ENCODE results near the gene USP33. TPM values are rescaled to one million over a fixed set of nuclear protein-coding genes. Genes with fewer than 3 reads are reported as not detected.

The USP33 gene
- polyA plus RNA-seq, 3 donors: 33.5 to 43.8 (median 34.9) TPM

- no peaks in the 10 kb centered on the region for H3K27me3 ChIP-seq (ENCODE audit: control insufficient read depth in 2 of 2, insufficient read depth in 2 of 2, low read length in 2 of 2)
- Mint-ChIP-seq H3K27me3 (ENCODE audit: low read depth in 3 of 3) (peaks cover 0 to 1% (median 0%) of the 10 kb centered on the region in 3 donors), H3K27ac (peak within 1 kb of the TSS; percentile 64 to 95 (median 89)), H3K9me3 (peaks cover 0 to 5% (median 3%) of the 10 kb centered on the region in 7 donors), H3K36me3 (peaks cover 11 to 13% of the 10 kb centered on the region in 2 donors), H3K4me1 (peaks cover 26% of the 10 kb centered on the region), H3K4me3 (peak within 1 kb of the TSS; percentile 91 to 98)
- H3K9ac ChIP-seq (ENCODE audit: insufficient read depth, low read length, poor library complexity, severe bottlenecking): peak within 1 kb of the TSS; percentile 79
- H3K9me3 ChIP-seq (replicated peaks in 1 of 2; ENCODE audit: control insufficient read depth in 1 of 2, insufficient read depth in 1 of 2, low read length in 2 of 2): peaks cover 0 to 3% of the 10 kb centered on the region in 2 donors
- under 1% methylated on average over 40 of the region's 40 CpGs for WGBS (ENCODE audit: insufficient coverage)
- peaks cover 7 to 14% of the 10 kb centered on the region in 2 donors for H3K36me3 ChIP-seq (replicated peaks in 1 of 2; ENCODE audit: control insufficient read depth in 1 of 2, insufficient read depth in 2 of 2, low read length in 2 of 2)
- peak within 1 kb of the TSS; percentile 43 to 78 for H3K27ac ChIP-seq (ENCODE audit: low read depth in 1 of 2, low read length in 2 of 2)
- H3K4me1 ChIP-seq (ENCODE audit: control insufficient read depth in 1 of 2, insufficient read depth in 2 of 2, low read length in 2 of 2): peaks cover 8 to 17% of the 10 kb centered on the region in 2 donors
- intact Hi-C loops (cut with micrococcal nuclease): no loop called here
- peaks cover 46% of the 10 kb centered on the region for H3K79me2 ChIP-seq (ENCODE audit: insufficient read depth, low read length)
- peak within 1 kb of the TSS; percentile 82 for H3K4me2 ChIP-seq (replicated peaks; ENCODE audit: extremely low read depth, low read length, poor library complexity, severe bottlenecking)
- peak within 1 kb of the TSS; percentile 83 to 91 (median 87) for H3K4me3 ChIP-seq (replicated peaks in 1 of 3; ENCODE audit: low read depth in 2 of 3, low read length in 3 of 3)
- peak; percentile 81 to 87 (median 86) for DNase-seq
- peak within 1 kb of the TSS; percentile 93 for H2AFZ ChIP-seq (ENCODE audit: insufficient read depth, low read depth, low read length, poor library complexity, severe bottlenecking)
- peaks cover 3% of the 10 kb centered on the region for H4K20me1 ChIP-seq (ENCODE audit: insufficient read depth, low read length)
- TF ChIP-seq CTCF (IDR thresholded peaks at IDR 0.05): no peak
Observed at GRCh38 chr1:77779529-77780281, 20.1 kb upstream of the USP33 start, which contains the start of gene MIGA1. MIGA1 (plus strand) TSS chr1:77779649; CDS start chr1:77783253, 3,604 bp downstream.

GRCh38 chr1:77776007-77776700, 16.5 kb upstream of the USP33 start:
- no peaks in the 10 kb centered on the region for H3K36me3 Mint-ChIP-seq
- TF ChIP-seq CTCF (IDR thresholded peaks at IDR 0.05): no peak
- no peak overlapping the region for H2AFZ ChIP-seq (ENCODE audit: insufficient read depth, low read depth, low read length, poor library complexity, severe bottlenecking)
- intact Hi-C loops (cut with micrococcal nuclease): no loop called here
- no peaks in the 10 kb centered on the region for H3K27me3 ChIP-seq (ENCODE audit: control insufficient read depth in 2 of 2, insufficient read depth in 2 of 2, low read length in 2 of 2)
- 20% methylated on average over 1 of the region's 7 CpGs for WGBS (ENCODE audit: insufficient coverage)
- H3K27ac ChIP-seq (ENCODE audit: low read depth in 1 of 2, low read length in 2 of 2): no peak overlapping the region
- H3K79me2 ChIP-seq (ENCODE audit: insufficient read depth, low read length): peaks cover 18% of the 10 kb centered on the region
- H3K36me3 ChIP-seq (replicated peaks in 1 of 2; ENCODE audit: control insufficient read depth in 1 of 2, insufficient read depth in 2 of 2, low read length in 2 of 2): no peaks in the 10 kb centered on the region
- no peak for DNase-seq
- no peak overlapping the region for H3K9ac ChIP-seq (ENCODE audit: insufficient read depth, low read length, poor library complexity, severe bottlenecking)
- H3K27me3 Mint-ChIP-seq (ENCODE audit: low read depth in 3 of 3): peaks cover 0 to 1% (median 0%) of the 10 kb centered on the region in 3 donors
- H4K20me1 ChIP-seq (ENCODE audit: insufficient read depth, low read length): no peaks in the 10 kb centered on the region
- no peak overlapping the region for H3K4me3 ChIP-seq (replicated peaks in 1 of 3; ENCODE audit: low read depth in 2 of 3, low read length in 3 of 3)
- peaks cover 0 to 3% (median 0%) of the 10 kb centered on the region in 7 donors for H3K9me3 Mint-ChIP-seq
- H3K27ac Mint-ChIP-seq: no peak overlapping the region
- H3K9me3 ChIP-seq (replicated peaks in 1 of 2; ENCODE audit: control insufficient read depth in 1 of 2, insufficient read depth in 1 of 2, low read length in 2 of 2): no peaks in the 10 kb centered on the region
- H3K4me3 Mint-ChIP-seq: no peak overlapping the region
- H3K4me2 ChIP-seq (replicated peaks; ENCODE audit: extremely low read depth, low read length, poor library complexity, severe bottlenecking): no peak overlapping the region
- H3K4me1 Mint-ChIP-seq: peaks cover 19% of the 10 kb centered on the region
- peaks cover 8 to 17% of the 10 kb centered on the region in 2 donors for H3K4me1 ChIP-seq (ENCODE audit: control insufficient read depth in 1 of 2, insufficient read depth in 2 of 2, low read length in 2 of 2)

Measured in CD14-positive monocyte (primary cell).